ENCODE results near the gene MINDY4.

MINDY4 gene

DNA sequence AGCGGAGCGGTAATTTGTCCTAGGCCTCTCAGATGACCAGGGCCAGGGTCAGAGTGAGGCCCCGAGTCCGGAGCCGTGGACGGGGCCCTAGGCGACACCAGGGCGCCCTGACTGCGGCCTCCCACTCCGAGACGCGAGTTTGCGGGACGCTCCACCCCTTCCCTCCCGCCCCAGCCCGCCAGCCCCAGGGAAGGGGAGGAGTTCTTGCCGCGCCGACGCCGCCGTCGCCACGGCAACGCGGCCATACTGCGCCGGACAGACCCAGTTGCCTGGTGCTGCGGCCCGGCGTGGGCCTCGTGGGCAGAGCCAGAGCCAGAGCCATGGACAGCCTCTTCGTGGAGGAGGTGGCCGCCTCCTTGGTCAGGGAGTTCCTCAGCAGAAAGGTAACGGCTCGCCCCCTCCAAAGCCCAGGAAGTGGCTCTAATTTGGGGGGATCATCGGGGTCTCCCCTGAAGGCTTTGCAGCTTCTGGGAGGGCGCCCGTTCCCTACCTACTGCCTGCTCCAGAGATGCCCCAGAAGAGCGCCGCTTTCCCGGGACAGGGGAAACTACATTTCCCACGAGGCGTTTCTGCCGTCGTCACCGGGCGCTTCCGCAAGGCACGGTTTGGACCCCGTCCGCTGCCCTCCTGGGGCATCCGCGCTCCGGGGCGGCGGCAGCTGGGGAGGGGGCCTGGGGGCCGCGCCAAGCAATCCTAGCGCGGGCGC, at the start of gene MINDY4:
Gene MINDY4, plus strand, starts transcription at position 244 of the 706 bp plus-strand sequence. Its CDS starts 77 bp downstream, at position 321.
- peak; percentile 81 for DNase-seq (ENCODE audit: low spot score)

DNA sequence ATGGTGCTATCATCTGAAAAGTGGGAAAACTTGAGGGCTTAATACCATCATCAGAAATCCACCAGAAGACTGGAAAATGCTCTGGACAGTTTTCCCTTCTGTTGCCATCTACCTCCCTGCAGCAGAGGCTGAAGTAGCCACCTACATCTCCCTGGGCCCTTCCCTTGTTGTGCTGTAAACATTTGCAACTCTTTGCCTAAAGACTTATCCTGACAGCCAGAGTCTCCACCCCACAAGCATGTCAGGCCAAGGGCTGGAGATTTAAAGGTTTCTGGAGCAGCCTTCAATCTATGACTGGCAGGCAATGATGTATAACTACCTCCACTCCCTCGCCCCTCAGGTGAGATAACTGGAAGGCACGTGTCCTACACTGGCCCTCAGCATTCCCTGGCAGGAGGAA, 49.0 kb upstream of the MINDY4 start:
- DNase-seq (ENCODE audit: low spot score), result no peak

DNA sequence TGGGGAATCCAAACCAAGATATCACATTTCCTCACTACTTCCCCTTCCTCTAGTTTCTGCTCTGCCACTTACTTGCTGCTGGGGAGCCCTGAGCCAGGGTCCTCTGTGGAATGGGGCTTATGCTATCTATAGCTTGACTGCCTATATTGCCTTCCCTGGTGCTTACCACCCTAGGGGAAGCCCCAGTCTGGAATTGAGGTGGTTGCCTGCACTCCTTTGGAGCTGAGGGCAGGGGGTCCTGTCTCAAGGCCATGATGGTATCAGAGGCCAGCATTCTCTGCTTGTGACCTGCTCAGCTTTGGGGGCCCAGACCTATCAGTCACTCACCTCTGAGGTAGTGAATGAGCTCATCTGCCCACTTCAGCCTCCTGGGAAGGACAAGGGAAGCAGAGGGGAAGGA, 48.5 kb upstream of the MINDY4 start:
- no peak for DNase-seq (ENCODE audit: low spot score)

DNA sequence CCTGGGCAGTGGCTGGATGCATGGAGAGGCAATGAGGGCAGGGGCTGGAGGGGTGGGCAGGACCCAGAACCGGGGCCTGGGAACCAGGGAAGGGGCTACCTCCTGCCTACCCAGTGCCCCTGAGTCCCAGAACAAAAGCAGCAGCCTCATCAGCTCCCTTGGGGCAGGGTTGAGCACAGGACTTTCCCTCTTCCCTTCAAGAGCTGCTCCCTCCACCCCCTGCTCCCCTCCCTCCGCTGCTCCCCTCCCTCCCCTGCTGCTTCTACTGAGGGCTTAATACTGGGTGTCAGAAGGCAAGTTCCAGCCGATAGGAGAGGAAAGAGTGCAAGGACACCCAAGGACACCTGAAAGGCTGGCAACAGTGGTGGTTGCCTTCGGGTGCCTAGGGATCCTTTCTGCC, 47.4 kb upstream of the MINDY4 start:
- DNase-seq (ENCODE audit: low spot score), result no peak

DNA sequence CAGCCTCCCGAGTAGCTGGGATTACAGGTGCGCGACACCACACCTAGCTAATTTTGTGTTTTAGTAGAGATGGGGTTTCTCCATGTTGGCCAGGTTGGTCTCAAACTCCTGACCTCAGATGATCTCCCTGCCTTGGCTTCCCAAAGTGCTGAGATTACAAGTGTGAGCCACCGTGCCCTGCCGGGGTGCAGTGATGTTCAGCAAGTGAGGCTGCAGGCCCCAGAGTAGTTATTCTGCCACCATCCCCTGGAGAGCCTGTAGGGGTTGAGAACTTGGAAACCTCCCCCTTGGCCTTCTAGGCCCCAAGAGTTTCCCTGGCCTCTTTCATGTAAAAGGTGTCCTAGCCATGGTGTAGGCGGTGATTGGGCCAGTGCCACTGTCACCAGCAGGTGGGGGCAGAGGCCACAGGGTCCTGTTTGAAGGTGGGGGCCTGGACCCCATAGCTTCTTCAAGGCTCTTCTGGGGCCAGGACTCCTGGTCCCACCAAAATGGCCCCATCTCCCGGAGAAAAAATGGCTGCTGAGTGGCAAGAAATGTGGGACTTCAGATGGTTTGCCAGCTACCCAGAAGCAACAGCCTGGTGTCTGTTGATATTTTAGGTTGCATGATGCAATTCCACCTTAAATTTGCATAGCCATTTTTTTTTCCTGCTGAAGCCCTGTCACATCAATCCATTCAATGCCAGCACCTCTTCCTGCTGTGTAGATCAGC, 44.8 kb upstream of the MINDY4 start:
- no peak for DNase-seq (ENCODE audit: low spot score)

DNA sequence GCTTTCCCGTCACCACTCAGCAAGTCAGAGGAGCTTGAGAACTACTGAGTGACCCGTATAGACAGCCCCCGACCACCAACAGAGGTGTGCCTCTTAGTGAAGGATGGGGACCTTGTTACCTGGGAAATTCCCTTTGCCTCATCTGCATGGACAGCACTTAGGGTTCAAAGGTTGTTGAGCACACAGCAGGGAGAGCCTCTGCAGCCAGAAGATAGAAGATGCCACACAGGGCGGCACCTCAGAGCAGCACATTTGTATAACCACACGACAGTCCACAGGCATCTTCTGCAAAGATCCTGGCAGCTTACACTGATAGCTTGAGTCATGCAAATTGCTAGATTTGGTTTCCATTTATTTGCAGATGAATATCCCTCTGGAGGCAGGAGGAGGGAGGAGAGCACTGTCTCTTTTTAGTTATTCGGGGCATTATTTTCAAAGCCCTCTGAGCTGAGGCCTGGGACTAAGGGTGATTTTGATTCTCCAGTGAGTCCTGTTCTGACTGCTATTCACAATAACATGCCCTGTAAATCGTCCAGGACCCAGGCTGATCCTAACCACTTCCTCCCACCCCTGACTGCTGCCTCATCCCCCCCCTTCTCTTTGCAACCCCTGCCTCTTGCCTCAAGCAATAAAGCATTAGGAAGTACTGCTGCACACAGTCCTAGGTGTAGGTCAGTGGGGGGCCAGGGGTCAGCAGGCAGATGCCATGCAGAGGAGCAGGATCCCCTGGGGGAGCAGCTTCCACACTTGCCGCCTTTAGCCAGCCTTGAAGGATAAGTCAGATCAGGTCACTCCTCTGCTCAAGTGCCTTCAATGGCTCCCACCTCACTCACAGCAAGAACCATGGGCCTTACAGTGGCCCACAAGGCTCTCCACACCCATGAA, 43.9 kb upstream of the MINDY4 start:
- no peak for DNase-seq (ENCODE audit: low spot score)

DNA sequence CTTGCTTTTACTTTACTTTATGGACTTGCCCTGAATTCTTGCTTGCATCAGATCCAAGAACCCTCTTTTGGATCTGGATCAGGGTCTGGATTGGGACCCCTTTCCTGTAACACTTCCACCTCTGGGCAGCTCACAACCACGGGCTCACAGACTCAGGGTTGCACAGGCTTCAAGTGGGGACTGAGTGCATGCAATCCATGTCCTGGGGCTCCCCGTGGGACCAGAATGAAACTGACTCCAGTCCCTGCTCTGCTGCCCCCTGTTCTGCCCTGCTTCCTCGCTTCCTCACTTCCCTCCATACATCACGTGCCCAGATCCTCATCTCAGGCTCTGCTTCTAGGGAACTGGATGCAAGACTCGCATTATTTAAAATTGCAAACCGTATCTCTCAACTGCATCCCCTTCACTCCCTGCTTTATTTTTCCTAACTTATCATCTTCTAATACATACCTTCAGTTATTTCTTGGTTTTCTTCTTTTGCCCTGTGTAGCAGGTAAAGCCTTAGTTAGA, 42.6 kb upstream of the MINDY4 start:
- DNase-seq (ENCODE audit: low spot score), result no peak

DNA sequence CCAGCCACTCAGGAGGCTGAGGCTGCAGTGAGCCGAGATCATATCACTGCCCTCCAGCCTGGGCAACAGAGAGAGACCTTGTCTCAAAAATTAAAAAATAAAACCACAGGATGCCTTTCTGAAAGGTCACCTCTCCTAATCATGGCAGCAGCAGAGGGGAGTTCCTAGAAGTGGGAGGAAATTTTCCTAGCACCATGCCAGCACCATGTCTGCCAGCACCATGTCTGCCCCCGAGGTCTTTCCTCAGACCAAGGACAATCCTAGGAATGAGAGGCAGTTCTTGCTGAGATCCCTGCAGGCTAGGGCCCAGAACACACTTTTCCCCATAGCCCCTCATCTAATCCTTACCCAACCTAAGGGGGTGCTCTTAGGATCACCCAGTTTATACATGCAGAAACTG, 41.6 kb upstream of the MINDY4 start:
- DNase-seq (ENCODE audit: low spot score), result no peak

DNA sequence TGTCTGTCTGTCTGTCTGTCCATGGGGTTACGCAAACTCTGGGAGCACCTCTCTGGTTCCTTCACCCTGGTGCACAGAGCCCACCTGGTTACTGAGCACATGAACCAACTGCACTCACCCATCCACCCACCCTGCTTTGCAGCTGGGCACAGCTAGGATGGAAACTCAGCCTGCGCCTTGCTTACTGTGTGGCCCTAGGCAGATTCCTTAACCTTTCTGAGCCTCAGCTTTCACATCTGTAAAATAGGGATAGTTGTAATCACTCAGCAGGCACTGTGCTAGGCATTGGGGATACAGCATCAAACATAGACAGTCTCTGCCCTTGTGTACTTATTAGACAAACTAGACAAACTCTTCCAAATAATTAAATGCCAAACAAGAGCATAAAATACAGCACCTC, 41.1 kb upstream of the MINDY4 start:
- no peak for DNase-seq (ENCODE audit: low spot score)

DNA sequence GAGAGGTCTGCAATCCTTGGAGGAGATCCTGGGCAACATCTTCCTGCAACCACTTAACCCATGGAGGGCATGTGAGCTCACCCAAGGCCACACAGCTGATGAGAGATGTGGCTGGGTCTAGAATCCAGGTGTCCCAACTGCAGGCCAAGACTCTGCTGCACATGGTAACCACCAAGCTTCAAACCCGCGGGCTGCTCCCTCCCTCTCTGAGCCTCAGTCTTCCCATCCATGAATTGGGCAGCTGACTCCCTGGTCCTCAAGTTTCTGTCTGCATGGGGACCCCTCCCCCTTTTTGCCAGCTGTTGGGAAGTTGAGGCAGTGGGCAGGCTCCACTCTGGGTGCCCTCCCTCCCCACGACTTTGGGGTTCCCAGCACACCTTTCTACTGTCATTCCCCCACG, 40.2 kb upstream of the MINDY4 start:
- DNase-seq (ENCODE audit: low spot score), result no peak

DNA sequence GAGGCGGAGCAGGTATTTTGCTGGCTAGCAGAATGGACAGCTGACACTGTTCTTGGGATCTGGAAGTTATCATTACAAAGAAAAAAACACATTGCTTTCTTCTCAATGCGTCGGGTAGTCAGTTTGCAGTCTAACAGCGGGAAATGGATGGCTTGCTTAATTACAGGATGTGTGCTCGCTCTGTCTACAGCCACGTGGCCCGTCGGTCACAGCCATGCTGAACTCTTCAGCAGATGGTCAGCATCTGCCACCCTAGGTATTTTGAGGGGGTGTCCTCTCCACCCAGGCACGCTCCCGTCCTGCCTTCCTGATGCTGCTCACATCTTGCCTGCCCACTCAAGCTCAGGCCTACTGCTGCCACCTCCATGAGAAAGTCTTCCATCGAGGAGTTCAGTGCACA, 39.6 kb upstream of the MINDY4 start:
- DNase-seq (ENCODE audit: low spot score), result no peak

DNA sequence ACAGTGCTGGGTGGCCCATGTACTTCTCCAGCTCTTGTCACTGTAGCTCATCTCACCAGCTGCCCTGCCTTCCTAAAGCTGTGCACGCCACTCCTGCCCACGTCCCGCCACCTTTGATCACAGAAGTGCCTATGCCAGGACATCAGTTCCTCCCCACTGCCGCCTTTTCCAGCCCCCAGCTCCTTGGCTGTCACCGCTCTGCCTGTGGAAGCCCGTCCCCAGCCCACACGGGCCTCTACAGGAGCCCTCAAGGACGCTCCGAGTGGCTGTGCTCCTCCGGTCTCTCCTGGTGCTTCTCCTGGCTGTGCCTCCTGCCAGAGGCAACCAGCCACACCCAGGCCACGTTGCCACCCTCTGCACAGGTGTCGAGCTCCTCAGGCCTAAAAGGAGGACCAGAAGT, 38.6 kb upstream of the MINDY4 start:
- DNase-seq (ENCODE audit: low spot score), result no peak

DNA sequence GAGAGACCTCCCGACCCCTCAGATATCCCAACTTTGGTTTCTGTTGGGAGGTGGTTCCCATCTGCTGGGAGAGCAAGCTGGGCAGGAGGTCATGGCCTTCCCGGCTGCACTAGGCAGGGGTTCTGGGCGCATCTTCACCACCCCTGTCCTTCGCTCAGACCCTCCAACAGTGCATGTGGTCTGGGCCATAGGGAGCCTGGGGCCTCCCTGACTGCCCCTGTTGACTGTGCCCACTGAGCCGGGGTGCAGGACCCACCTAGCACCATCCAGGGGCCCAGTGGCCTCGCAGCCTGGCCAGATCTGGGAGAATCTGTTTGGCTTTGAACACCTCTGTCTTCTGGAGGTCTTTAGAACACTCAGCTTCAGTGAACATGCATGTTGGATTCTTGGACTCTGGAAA, 38.0 kb upstream of the MINDY4 start:
- DNase-seq (ENCODE audit: low spot score), result no peak

DNA sequence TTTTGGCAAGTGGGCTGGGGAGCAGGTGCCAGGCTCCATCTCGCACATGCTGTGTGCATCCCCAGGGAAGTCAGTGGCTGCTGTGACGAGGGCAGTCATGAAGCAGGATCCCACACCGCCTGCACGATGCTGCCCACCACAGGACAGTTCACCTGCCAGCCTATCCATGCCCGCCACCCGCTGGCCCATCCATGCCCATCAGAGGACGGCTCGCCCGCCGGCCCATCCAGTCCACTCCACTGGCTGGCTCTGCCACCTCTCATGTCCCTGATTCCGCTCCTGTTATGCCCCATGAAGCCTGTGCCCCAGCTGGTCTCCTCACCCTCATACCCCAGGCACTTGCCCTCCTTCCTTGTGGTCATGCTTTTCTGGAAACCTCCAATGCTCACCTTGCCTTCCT, 37.5 kb upstream of the MINDY4 start:
- no peak for DNase-seq (ENCODE audit: low spot score)

DNA sequence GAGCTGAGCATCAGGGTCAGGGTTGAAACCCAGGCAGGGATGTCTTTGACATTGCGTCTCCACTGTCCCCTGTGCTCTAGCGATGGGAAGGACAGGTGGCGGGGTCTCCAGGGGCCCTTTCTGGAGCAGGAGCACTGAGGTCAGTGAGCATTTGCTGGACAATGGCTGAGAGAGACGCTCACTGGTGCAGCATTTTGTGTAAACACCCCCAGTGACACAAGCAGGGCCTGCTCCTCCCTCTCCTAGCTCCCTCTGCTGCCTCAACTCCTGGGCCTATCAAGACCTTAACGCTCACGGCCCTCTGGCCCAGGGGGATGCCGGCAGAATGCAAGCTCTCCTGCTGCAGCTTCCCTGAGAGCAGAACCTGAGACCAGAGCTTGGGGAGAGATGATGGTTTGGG, 36.7 kb upstream of the MINDY4 start:
- no peak for DNase-seq (ENCODE audit: low spot score)

DNA sequence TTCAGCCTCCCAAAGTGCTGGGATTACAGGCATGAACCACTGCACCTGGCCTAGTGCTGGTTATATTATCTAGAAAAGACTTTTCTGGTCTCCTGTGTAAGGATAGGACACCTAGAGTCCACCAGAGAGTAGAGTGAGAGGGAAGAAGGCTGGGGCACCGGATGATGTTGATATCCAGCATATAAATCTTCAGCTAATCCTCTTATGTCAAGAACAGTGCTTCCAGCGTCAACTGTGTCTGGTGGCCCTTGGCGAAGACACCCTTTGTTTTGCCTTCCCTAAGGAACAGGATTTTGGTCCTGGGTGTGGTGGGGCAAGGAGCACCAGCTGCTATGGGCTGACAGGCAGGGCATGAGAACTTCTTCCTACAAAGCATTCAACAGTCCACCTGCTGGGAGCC, 35.6 kb upstream of the MINDY4 start:
- peak; percentile 69 for DNase-seq (ENCODE audit: low spot score)

DNA sequence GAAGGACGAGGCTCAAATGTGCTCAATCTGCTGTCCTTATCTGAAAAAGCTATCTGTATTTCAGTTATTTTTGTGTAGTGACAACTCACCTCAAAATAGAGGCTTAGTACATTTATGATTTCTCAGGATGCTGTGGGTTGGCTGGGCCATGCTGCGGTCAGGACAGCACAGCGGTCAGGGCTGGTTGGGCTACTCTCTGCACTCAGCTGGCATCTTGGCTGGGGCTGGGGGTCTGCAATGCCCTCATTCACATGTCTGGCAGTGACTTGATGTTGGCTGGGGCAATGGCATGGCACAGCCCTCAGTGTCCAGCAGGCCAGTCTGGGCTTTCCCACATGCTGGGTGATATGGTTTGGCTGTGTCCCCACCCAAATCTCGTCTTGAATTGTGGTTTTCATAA, 34.9 kb upstream of the MINDY4 start:
- no peak for DNase-seq (ENCODE audit: low spot score)

DNA sequence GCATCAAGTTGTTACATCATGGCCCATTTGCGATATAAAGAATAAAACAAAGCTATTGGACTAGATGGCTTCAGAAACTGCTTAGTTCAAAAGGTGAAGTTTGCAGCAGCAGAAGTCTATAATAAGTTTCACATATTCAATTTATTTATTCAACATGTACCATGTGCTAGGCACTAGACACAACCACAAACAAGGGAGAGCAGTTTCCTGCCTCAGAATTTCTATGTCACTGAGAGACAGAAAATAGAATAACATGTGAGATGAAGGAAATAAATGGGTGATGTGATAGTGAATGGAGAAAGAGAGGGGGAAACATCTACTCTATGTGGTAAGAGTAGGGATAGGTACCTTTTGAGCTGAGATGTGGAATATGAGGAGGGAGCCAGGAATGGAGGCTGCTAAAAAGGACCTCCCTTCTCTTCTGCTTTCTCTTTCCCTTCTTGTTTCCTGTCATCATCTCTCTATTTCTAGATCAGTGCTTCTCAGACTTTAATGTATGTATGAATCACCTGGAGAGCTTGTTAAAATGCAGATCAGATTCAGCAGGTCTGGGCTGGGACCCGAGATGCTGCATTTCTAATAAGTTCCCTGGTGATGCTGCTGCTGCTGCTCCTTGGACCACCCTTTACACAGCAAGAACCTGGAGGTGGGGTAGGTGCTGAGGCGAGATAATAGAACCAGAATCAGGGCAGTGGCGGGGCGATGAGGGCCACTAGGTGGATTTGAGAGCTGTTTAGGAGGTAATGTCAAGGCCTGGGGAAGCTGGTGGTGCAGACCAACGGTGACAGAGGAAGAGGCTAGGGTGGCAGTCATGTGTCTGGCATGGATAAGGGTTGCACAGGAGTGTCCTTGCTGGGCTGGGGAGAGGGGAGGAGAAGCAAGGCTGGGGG, 32.9 kb upstream of the MINDY4 start:
- DNase-seq (ENCODE audit: low spot score), result no peak

DNA sequence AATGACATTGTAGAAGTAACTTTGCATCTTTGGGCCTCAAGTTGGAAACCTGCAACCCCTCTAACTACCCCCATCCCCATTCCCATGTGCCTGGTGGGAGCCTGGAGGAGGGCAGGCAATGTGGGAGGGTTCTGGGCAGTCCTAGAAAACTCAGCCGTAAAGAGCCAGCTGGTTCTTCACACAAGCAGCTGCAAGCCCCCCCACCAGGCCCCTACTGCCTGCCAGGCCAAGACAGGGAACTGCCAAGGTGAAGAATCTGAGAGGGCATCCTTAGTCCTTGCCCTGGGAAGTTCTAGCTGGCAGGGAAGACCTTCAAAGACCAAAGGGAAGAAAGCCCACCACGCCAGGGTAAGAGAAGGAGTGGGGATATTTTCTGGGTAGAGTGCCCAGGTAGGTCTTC, 31.5 kb upstream of the MINDY4 start:
- DNase-seq (ENCODE audit: low spot score), result no peak

DNA sequence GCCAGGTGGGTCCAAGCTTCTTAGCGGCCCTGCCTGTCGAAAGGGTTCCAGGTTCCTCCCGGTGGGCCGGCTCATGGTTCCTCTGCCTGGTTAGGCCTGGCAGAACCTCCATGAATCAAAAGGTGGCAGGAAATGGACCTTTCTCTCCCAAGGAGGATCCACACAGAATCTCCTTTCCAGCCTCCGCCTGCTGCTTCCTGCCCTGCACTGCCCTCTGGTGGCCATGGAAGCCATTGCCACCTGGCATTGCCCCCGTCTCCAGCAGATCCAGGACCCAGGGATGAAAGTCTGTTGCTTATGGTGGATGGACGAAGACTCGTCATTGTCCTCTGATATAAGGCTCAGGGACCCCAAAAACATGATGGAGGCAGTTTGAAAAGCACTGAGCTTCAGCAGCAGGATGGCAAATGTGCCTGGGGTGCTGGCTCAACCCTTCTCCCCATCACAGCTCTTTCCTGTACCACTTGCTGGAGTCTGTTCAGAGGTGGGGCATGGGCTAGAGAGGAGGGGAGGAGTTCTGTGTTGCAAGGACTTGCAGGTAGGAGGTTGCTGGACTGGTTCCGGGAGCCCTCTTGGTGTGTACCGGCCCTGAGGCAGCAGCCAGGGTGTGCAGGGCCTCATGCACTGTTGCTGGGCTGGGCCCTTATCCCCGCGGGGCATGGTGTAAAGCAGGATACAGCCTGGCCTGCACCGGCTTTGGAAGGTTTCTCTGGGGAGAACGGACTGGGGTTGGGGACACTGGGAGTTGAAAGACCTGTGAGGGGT, 30.6 kb upstream of the MINDY4 start:
- DNase-seq (ENCODE audit: low spot score), result peak; percentile 89

DNA sequence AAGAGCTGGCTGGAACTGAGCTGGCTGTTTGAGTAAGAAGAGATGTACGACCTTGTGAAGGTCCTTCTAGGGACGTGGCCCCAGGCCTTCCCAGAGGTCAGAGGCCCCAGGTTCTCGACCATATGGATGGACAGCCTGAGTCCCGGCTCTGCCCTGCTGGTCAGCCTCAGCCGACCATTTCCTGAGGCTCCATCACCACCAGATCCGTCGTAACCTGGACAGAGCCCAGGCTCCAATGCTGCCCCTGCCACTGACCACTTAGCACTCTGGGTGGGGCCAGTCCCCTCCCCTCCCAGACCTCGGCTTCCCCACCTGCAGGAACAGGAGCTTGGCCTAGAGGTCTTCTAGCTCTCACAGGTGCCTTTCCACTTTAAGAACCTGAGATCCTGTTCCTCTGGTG, 29.9 kb upstream of the MINDY4 start:
- DNase-seq (ENCODE audit: low spot score), result no peak
